Chondrocyte (in vitro differentiated cells): ENCODE results near the gene C12orf50. TPM values are rescaled to one million over a fixed set of nuclear protein-coding genes. Genes with fewer than 3 reads are reported as not detected.

ENCODE experiments used
- DNase-seq: peaks from one replicate; pipeline ENCODE4 v3.0.0; 2021; ENCODE audit warnings: mixed read lengths, low spot score
- H3K27ac Mint-ChIP-seq: one replicate; pipeline ENCODE4 v1.8.0; 2021; ENCODE audit warnings: mild to moderate bottlenecking, moderate library complexity, mixed read lengths; ENCODE audit not compliant: unreplicated experiment
- H3K27me3 Mint-ChIP-seq: 2 replicates; pipeline ENCODE4 v1.8.0; 2021; ENCODE audit warnings: low read depth, mixed read lengths
- H3K36me3 Mint-ChIP-seq: 2 replicates; pipeline ENCODE4 v1.8.0; 2021; ENCODE audit warnings: low read depth, mixed read lengths
- H3K4me1 Mint-ChIP-seq: 2 replicates; pipeline ENCODE4 v1.8.0; 2021; ENCODE audit warnings: low read depth, mild to moderate bottlenecking, mixed read lengths
- H3K4me3 Mint-ChIP-seq: one replicate; pipeline ENCODE4 v1.8.0; 2021; ENCODE audit warnings: mild to moderate bottlenecking, moderate library complexity, mixed read lengths; ENCODE audit not compliant: unreplicated experiment
- H3K9me3 Mint-ChIP-seq: 2 replicates; pipeline ENCODE4 v1.8.0; 2021; ENCODE audit warnings: low read depth, mixed read lengths
- total RNA-seq: library from RNA; stranded (reverse); gene quantifications from 3 replicates; pipeline ENCODE4 v1.2.1, GENCODE V29; 2021
- TF ChIP-seq, protein P1 (sequence below): fragments of 200-600 bp; sonication (generic); IDR thresholded peaks from 2 replicates; pipeline ENCODE4 v1.5.0; 2021; ENCODE audit warnings: antibody characterized with exemption, mild to moderate bottlenecking, moderate library complexity

The C12orf50 gene
- total RNA-seq, 1 donor from 2014 or later, result not detected

DNA sequence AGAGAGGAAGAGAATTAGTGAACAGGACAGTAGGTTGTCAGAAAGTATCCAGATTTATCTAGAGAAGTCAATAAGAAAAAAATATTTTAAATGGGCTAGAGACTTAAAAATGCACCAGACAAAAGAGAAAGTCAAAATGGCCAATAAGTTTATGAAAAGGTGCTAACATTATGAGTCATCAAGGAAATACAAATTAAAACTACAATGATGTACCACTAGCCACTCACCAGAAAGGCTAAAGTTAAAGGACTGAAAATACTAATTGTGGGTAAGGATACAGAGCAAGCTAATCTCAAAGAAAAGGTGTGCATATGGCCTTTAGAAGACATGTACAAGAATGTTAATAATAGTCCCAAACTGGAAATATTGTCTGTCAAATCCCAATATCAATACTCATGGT, 37.7 kb downstream of the C12orf50 start:
- no peaks in the 10 kb centered on the region for H3K36me3 Mint-ChIP-seq
- no peak for DNase-seq
- H3K27ac Mint-ChIP-seq, result no peak overlapping the region
- no peaks in the 10 kb centered on the region for H3K4me1 Mint-ChIP-seq
- peaks cover 5% of the 10 kb centered on the region for H3K27me3 Mint-ChIP-seq
- H3K9me3 Mint-ChIP-seq, result no peaks in the 10 kb centered on the region
- H3K4me3 Mint-ChIP-seq, result no peak overlapping the region
- TF ChIP-seq, protein P1, sequence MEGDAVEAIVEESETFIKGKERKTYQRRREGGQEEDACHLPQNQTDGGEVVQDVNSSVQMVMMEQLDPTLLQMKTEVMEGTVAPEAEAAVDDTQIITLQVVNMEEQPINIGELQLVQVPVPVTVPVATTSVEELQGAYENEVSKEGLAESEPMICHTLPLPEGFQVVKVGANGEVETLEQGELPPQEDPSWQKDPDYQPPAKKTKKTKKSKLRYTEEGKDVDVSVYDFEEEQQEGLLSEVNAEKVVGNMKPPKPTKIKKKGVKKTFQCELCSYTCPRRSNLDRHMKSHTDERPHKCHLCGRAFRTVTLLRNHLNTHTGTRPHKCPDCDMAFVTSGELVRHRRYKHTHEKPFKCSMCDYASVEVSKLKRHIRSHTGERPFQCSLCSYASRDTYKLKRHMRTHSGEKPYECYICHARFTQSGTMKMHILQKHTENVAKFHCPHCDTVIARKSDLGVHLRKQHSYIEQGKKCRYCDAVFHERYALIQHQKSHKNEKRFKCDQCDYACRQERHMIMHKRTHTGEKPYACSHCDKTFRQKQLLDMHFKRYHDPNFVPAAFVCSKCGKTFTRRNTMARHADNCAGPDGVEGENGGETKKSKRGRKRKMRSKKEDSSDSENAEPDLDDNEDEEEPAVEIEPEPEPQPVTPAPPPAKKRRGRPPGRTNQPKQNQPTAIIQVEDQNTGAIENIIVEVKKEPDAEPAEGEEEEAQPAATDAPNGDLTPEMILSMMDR, result no peak

DNA sequence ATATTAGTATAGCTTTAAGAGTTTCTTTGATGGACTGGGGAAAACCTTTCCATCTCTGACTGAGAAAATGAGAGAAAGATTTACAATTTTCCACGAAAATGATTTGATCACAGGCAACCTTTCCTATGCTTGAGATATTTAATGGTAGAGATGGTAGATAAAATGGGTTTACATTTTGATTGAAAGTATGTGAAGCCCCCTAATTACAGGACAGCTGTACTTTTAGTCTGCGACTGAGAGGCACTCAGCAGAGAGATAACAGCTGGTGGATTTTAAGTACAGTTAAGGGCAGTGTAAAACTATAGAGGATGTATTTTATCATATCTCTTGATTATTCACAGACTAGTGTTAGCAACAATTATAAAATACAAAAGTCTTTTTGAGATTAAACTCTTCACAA, 40.7 kb downstream of the C12orf50 start:
- DNase-seq, result no peak

DNA sequence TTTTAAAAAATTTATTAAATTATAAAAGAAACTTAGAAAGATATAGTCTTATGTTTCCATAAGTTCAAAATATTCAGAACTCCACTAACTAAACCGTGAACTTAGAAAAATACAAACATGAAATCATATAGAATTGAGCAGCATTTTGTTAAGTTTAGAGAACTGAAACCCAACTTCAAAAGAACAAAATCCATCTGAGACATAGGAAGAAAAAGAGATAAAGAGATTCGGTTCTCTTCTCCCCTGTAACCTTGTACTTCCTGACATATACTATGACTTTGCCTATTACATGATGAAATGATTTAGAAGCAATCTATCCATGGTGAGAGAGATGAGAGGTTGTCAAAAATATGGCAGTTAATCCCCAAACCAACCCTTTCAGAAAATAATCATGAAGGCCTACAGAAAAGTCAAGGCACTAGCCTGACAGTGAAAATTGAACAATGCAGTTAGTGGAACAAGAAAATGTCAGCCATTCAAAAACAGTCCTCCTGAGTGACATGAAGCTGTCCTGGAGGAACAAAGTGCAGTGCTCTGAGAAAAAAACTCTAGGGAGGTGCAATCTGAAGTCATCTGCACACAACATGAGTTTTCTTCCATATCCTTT, 44.0 kb downstream of the C12orf50 start:
- no peak overlapping the region for H3K27ac Mint-ChIP-seq
- no peak overlapping the region for H3K4me3 Mint-ChIP-seq
- no peaks in the 10 kb centered on the region for H3K27me3 Mint-ChIP-seq
- DNase-seq, result no peak
- no peaks in the 10 kb centered on the region for H3K36me3 Mint-ChIP-seq
- TF ChIP-seq, protein P1, result no peak
- H3K4me1 Mint-ChIP-seq, result peaks cover 17% of the 10 kb centered on the region
- peaks cover 2% of the 10 kb centered on the region for H3K9me3 Mint-ChIP-seq

More for the DNA sequence above, 40.7 kb downstream of the C12orf50 start:
- H3K27ac Mint-ChIP-seq, result no peak overlapping the region
- peaks cover 5% of the 10 kb centered on the region for H3K27me3 Mint-ChIP-seq
- H3K4me1 Mint-ChIP-seq, result no peaks in the 10 kb centered on the region
- no peaks in the 10 kb centered on the region for H3K36me3 Mint-ChIP-seq
- no peak overlapping the region for H3K4me3 Mint-ChIP-seq
- H3K9me3 Mint-ChIP-seq, result no peaks in the 10 kb centered on the region
- TF ChIP-seq, protein P1, result no peak

DNA sequence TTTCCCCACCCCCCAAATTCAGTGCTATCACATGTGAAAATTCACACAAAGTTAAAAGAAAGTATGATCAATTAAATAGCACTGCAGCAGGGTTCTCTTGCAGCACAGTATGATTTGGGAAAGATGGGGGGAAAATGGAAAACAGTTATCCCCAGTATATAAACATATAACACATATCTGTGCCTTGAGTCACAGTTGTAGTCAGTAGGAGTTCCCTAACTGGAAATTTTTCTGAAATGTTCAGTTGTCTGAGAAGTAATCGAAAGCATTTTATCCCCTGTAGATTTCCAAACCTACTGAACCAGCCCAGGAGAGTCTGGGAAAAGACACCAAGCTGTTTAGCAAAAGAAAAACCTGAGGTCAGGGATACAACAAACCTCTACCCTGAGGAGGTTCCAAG, 47.0 kb downstream of the C12orf50 start:
- TF ChIP-seq, protein P1, result no peak
- Mint-ChIP-seq H3K27me3 (no peaks in the 10 kb centered on the region), H3K4me3 (no peak overlapping the region), H3K9me3 (peaks cover 4% of the 10 kb centered on the region), H3K27ac (peak overlapping the region; percentile 60), H3K4me1 (peaks cover 19% of the 10 kb centered on the region), H3K36me3 (no peaks in the 10 kb centered on the region)
- DNase-seq, result no peak

DNA sequence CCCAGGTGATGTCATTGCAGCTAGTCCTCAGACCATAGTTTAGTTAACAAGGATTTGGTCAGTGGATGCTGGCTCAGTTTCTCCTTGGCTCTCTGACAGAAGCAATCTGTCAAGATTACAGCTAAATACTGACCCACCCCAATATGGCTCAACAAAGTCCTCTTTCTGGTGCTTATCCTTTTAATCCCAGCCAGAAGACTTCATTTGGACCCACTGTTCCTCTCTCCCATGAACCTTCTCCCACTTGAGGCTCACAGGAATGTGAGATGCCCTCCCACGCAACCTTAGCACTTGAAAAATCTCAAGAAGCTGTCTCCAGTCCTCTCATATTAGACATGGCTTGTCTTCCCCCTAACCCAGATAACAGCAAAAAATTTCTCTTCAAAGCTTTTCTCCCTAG, 47.7 kb downstream of the C12orf50 start:
- TF ChIP-seq, protein P1, result no peak
- no peak for DNase-seq
- H3K9me3 Mint-ChIP-seq, result peaks cover 7% of the 10 kb centered on the region
- H3K4me3 Mint-ChIP-seq, result no peak overlapping the region
- H3K27me3 Mint-ChIP-seq, result no peaks in the 10 kb centered on the region
- no peaks in the 10 kb centered on the region for H3K36me3 Mint-ChIP-seq
- no peak overlapping the region for H3K27ac Mint-ChIP-seq
- H3K4me1 Mint-ChIP-seq, result peaks cover 19% of the 10 kb centered on the region
